Measurements from ENCODE around the gene SLC10A1.

The SLC10A1 gene

GRCh38 chr14:69795691-69796090 is 1.4 kb downstream of the SLC10A1 start:
- Mint-ChIP-seq H3K9me3 (no peaks in the 10 kb centered on the region), H3K36me3 (no peaks in the 10 kb centered on the region), H3K4me1 (no peaks in the 10 kb centered on the region), H3K27me3 (peaks cover 10% of the 10 kb centered on the region), H3K27ac (no peak overlapping the region), H3K4me3 (no peak overlapping the region)
- DNase-seq, result no peak
- CTCF ChIA-PET, result interaction anchor here (0.9 kb wide), 1 partner anchor 211 kb away, joined by 3 read pairs; no protein-coding TSS in a partner anchor

GRCh38 chr14:69794791-69795190 is 2.2 kb downstream of the SLC10A1 start:
- H3K36me3 Mint-ChIP-seq, result no peaks in the 10 kb centered on the region
- H3K9me3 Mint-ChIP-seq, result no peaks in the 10 kb centered on the region
- no peak overlapping the region for H3K27ac Mint-ChIP-seq

DNA sequence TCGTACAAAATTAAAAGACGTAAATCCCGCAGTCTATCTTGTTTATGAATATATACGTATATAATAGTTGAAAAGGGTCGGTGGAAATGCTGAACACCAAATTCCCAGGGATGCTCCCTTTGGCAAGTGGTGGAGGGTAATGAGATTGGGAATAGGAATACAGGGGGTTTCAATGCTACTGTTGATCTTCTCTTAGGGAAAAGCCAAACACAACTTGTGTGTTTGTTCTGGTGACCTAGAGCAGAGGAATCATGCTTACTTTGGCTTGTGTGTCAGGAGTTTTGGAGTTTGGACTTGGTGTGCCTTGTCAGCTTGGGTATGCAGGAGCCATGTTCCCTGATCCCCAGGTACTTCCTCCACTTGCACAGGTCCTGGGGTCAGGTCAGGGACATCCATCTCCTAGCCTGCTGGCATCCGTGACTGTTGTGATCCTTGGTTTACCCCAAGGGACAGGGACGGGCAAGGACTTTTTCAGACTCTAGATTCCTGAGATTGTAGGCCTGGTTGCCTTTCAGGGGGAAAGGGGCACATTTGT is 4.1 kb downstream of the SLC10A1 start:
- Mint-ChIP-seq H3K9me3 (no peaks in the 10 kb centered on the region), H3K4me1 (no peaks in the 10 kb centered on the region), H3K4me3 (no peak overlapping the region), H3K36me3 (no peaks in the 10 kb centered on the region), H3K27ac (no peak overlapping the region), H3K27me3 (peaks cover 10% of the 10 kb centered on the region)
- CTCF ChIA-PET, result no interaction called here
- DNase-seq, result no peak

More at GRCh38 chr14:69794791-69795190, 2.2 kb downstream of the SLC10A1 start:
- CTCF ChIA-PET, result interaction anchor here (0.6 kb wide), 1 partner anchor 220 kb away, joined by 3 read pairs; the partner anchor contains the start of gene CCDC177
- no peak for DNase-seq
- peaks cover 10% of the 10 kb centered on the region for H3K27me3 Mint-ChIP-seq
- no peaks in the 10 kb centered on the region for H3K4me1 Mint-ChIP-seq
- H3K4me3 Mint-ChIP-seq, result no peak overlapping the region

GRCh38 chr14:69789118-69789640 is 7.9 kb downstream of the SLC10A1 start:
- no peaks in the 10 kb centered on the region for H3K27me3 Mint-ChIP-seq
- no peaks in the 10 kb centered on the region for H3K4me1 Mint-ChIP-seq
- no peaks in the 10 kb centered on the region for H3K9me3 Mint-ChIP-seq
- no peak for DNase-seq
- H3K4me3 Mint-ChIP-seq, result no peak overlapping the region
- no peak overlapping the region for H3K27ac Mint-ChIP-seq
- CTCF ChIA-PET, result no interaction called here
- H3K36me3 Mint-ChIP-seq, result no peaks in the 10 kb centered on the region

DNA sequence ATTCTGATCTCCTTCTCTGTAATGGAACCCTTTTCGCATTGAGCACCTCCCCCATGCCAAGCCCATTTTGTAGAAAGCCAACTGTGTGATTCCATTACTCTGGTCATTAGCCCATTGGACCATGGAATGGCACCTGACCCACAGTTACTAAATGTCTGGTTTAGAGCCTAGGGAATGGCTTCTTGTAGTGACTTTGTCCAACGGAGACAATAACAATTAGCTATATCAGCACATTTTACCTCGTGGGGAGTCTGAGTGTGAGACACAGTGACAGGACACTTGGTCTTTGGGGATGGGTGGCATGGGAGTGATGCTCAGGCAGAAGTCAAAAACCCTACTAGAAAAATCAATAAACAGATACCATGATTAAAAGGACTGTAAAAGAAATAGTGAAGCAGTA is 10.4 kb downstream of the SLC10A1 start:
- no peak for DNase-seq
- H3K4me1 Mint-ChIP-seq, result no peaks in the 10 kb centered on the region
- H3K27me3 Mint-ChIP-seq, result no peaks in the 10 kb centered on the region
- H3K4me3 Mint-ChIP-seq, result no peak overlapping the region
- H3K27ac Mint-ChIP-seq, result no peak overlapping the region
- CTCF ChIA-PET, result no interaction called here
- H3K36me3 Mint-ChIP-seq, result no peaks in the 10 kb centered on the region
- no peaks in the 10 kb centered on the region for H3K9me3 Mint-ChIP-seq

DNA sequence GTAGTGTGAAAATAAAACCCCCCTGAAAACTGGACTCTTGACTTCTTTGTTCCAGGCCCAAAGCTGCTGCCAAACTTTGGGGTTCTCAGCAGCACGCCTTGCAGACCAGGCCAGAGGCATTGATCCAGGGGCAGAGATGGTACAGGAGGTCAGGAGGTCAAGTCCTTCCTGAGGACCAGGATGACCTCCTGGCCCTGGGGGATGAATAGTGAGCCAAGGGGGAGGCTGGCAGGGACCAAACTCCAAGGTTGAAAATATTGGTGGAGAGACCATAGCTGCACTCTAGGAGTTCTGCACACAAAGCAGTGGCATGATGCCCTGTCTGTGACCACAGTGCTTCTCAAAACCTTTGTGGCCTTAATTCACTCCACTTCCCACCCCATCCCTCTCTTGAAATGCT is 12.1 kb downstream of the SLC10A1 start:
- Mint-ChIP-seq H3K36me3 (peaks cover 9% of the 10 kb centered on the region), H3K4me1 (no peaks in the 10 kb centered on the region), H3K4me3 (no peak overlapping the region), H3K27me3 (no peaks in the 10 kb centered on the region), H3K27ac (no peak overlapping the region), H3K9me3 (no peaks in the 10 kb centered on the region)
- CTCF ChIA-PET, result no interaction called here
- no peak for DNase-seq

DNA sequence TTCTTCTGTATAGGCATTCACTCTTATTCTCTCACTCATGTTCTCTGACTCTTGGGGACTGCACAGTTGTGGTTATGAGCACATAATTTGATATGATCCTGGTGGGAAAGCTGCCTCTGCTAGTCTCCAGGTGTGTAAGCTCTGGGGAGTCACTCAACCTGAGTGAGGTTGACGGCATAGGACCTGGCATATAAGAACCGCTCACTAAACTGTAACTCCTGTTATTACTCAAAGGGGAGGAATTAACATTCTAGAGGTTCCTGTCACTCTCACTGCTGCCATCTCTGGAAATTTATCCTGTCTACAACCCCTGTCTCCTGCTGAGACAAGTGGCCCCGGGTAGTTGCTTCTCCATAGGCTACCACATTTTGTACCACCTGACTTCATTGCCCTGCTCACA is 16.1 kb downstream of the SLC10A1 start:
- H3K4me1 Mint-ChIP-seq, result peaks cover 22% of the 10 kb centered on the region
- no peaks in the 10 kb centered on the region for H3K9me3 Mint-ChIP-seq
- no peak overlapping the region for H3K4me3 Mint-ChIP-seq
- CTCF ChIA-PET, result no interaction called here
- no peak overlapping the region for H3K27ac Mint-ChIP-seq
- peaks cover 46% of the 10 kb centered on the region for H3K36me3 Mint-ChIP-seq
- H3K27me3 Mint-ChIP-seq, result no peaks in the 10 kb centered on the region
- DNase-seq, result no peak

GRCh38 chr14:69780092-69780491 is 16.9 kb downstream of the SLC10A1 start:
- no peak for DNase-seq
- CTCF ChIA-PET, result no interaction called here
- H3K27me3 Mint-ChIP-seq, result no peaks in the 10 kb centered on the region

DNA sequence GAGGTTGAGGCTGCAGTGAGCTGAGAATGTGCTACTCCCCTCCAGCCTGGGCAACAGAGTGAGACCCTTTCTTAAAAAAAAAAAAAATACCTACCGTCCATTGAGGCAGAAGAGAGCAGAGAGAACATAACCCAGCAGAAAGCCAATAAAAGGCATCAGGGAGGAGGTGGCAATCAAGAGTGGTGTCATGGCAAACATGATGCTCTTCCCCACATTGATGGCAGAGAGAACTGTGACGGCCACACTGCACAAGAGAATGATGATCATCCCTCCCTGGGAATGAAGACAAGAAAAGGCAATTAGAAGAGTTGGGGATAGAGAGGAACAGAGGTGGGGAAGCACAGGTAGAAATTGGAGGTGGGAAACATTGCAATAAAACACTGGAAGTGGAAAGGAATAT is 18.0 kb downstream of the SLC10A1 start:
- Mint-ChIP-seq H3K27me3 (no peaks in the 10 kb centered on the region), H3K4me3 (no peak overlapping the region), H3K9me3 (no peaks in the 10 kb centered on the region), H3K4me1 (peaks cover 36% of the 10 kb centered on the region), H3K27ac (no peak overlapping the region), H3K36me3 (peaks cover 61% of the 10 kb centered on the region)
- CTCF ChIA-PET, result no interaction called here
- no peak for DNase-seq

More at GRCh38 chr14:69780092-69780491, 16.9 kb downstream of the SLC10A1 start:
- no peak overlapping the region for H3K27ac Mint-ChIP-seq
- peaks cover 29% of the 10 kb centered on the region for H3K4me1 Mint-ChIP-seq
- no peak overlapping the region for H3K4me3 Mint-ChIP-seq
- no peaks in the 10 kb centered on the region for H3K9me3 Mint-ChIP-seq
- H3K36me3 Mint-ChIP-seq, result peaks cover 52% of the 10 kb centered on the region

DNA sequence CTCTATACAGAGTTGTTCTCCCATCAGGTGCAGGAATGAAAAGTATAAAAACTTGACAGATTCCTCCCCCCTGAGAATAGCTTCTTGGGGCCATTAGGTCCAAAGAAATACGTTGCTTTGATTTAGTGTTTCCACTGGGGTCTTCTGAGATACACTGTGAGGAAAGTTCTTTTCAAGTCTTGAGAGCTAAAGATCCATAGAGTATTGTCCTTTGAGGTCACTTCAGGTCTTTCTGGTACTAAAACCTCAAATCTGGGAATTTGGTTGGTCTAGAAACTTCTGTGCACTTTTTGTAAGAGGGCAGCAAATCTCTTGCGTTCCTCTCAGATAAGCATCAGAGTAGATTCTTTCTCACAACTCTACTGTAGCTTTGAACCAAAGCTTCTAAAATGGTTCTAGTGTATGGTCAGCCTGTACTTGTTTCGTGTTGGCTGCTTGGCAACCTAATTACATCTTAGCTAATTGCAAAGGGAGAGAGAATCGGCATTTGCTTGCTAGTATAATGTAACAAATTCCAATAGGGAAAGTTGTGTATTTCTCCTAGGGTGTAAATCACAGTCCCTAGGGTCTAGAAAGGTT is 20.1 kb downstream of the SLC10A1 start:
- Mint-ChIP-seq H3K27me3 (no peaks in the 10 kb centered on the region), H3K4me3 (no peak overlapping the region), H3K36me3 (peaks cover 81% of the 10 kb centered on the region), H3K9me3 (no peaks in the 10 kb centered on the region), H3K27ac (peak overlapping the region; percentile 7), H3K4me1 (peaks cover 52% of the 10 kb centered on the region)
- DNase-seq, result no peak
- CTCF ChIA-PET, result no interaction called here

GRCh38 chr14:69775012-69775411 is 22.0 kb downstream of the SLC10A1 start:
- Mint-ChIP-seq H3K27me3 (no peaks in the 10 kb centered on the region), H3K36me3 (peaks cover 89% of the 10 kb centered on the region), H3K27ac (no peak overlapping the region), H3K4me1 (peaks cover 67% of the 10 kb centered on the region), H3K4me3 (no peak overlapping the region), H3K9me3 (no peaks in the 10 kb centered on the region)
- DNase-seq, result no peak
- CTCF ChIA-PET, result no interaction called here

DNA sequence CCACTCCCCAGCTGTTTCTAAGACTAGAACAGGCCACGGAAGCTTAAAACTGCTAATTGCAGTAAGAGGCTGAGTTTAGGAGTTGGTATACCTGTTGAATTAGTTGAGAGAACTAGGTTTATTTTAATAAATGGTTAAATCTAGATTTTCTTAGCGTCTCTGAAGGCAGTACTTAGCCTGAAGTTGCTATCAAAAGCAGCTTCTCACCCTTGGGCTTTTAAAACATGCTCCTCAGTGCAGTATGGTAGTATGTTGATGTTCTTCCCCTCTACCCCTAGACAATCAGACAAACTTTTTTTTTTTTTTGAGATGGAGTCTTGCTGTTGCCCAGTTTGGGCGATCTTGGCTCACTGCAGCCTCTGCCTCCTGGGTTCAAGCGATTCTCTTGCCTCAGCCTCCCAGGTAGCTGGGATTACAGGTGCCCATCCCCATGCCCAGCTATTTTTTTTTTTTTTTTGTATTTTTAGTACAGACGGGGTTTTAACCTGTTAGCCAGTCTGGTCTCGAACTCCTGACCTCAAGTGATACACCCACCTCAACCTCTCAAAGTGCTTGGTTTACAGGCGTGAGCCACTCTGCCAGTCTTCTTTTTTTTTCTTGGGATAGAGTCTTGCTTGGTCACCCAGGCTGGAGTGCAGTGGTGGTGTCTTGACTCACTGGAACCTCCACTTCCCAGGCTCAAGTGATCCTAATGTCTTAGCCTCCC is 23.3 kb downstream of the SLC10A1 start:
- Mint-ChIP-seq H3K27ac (no peak overlapping the region), H3K36me3 (peaks cover 89% of the 10 kb centered on the region), H3K9me3 (no peaks in the 10 kb centered on the region), H3K4me3 (no peak overlapping the region), H3K4me1 (peaks cover 77% of the 10 kb centered on the region), H3K27me3 (no peaks in the 10 kb centered on the region)
- CTCF ChIA-PET, result interaction anchor here (0.6 to 1.3 kb wide), 2 partner anchors 43 to 47 kb away, joined by 3 to 4 read pairs; no protein-coding TSS in a partner anchor
- no peak for DNase-seq

DNA sequence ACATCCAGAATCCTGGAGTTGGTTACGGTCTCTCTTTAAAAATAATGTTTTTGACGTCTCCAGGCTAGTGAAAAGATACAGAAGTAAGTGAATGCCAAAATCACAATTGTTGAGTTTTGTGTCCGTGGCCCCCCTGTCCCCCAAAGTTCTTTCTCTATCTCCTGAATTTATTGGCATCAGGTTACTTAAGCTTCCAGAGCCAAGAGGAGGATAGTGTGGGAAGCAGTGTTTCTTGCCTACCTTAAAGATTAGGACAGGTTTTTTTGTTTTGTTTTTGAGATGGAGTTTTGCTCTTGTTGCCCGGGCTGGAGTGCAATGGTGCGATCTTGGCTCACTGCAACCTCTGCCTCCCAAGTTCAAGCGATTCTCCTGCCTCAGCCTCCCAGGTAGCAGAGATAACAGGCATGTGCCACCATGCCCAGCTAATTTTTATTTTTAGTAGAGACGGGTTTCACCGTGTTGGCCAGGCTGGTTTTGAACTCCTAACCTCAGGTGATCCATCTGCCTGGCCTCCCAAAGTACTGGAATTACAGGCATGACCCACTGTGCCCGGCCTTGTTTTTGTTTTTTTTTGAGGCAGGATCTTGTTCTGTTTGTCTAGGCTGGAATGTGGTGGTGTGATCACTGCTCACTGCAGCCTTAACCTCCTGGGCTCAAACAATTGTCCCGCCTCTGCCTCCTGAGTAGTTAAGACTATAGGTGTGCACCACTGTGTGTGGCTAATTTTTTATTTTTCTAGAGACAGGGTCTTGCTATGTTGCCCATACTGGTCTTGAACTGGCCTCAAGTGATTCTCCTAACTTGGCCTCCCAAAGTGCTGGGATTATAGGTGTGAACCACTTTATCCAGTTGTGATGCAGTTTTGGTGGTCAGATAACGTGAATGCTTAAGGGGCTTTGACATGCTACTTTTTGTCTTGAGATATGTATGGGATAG is 24.7 kb downstream of the SLC10A1 start:
- CTCF ChIA-PET, result interaction anchor here (0.6 kb wide), 1 partner anchor 45 kb away, joined by 3 read pairs; no protein-coding TSS in a partner anchor
- Mint-ChIP-seq H3K4me3 (no peak overlapping the region), H3K27ac (no peak overlapping the region), H3K36me3 (peaks cover 90% of the 10 kb centered on the region), H3K4me1 (peaks cover 81% of the 10 kb centered on the region), H3K9me3 (no peaks in the 10 kb centered on the region), H3K27me3 (peaks cover 5% of the 10 kb centered on the region)
- no peak for DNase-seq

DNA sequence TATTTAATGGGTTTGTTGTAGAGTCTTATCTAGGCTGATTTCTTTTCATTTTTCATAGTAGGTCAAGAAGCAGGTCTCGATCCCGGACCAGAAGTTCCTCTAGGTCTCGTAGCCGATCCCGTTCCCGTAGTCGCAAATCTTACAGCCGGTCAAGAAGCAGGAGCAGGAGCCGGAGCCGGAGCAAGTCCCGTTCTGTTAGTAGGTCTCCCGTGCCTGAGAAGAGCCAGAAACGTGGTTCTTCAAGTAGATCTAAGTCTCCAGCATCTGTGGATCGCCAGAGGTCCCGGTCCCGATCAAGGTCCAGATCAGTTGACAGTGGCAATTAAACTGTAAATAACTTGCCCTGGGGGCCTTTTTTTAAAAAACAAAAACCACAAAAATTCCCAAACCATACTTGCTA is 25.9 kb downstream of the SLC10A1 start:
- no peak for DNase-seq
- CTCF ChIA-PET, result no interaction called here
- Mint-ChIP-seq H3K27me3 (peaks cover 12% of the 10 kb centered on the region), H3K4me1 (peaks cover 76% of the 10 kb centered on the region), H3K36me3 (peaks cover 80% of the 10 kb centered on the region), H3K4me3 (no peak overlapping the region), H3K9me3 (peaks cover 2% of the 10 kb centered on the region), H3K27ac (peak overlapping the region; percentile 17)

Measured in activated naive CD4-positive, alpha-beta T cell treated with anti-CD3 and anti-CD28 coated beads, Interleukin-2, amount 10 ng/mL, durations not matched to agents 7 days and 5 days (primary cell).